H9 (cell line): ENCODE measurements around the gene TNFAIP2. TPM values are rescaled to one million over a fixed set of nuclear protein-coding genes. Genes with fewer than 3 reads are reported as not detected.

ENCODE experiments used
- DNase-seq: peaks from one replicate; pipeline ENCODE4 v3.0.0-alpha.2; 2017
- H2AFZ ChIP-seq: one replicate; pipeline ENCODE4 v1.6.1; 2013; ENCODE audit warnings: mild to moderate bottlenecking, low read length, control low read depth, moderate library complexity
- H2AK5ac ChIP-seq: 2 replicates; pipeline ENCODE4 v1.6.1; 2013; ENCODE audit warnings: low read length, control low read depth, mixed read lengths; ENCODE audit not compliant: insufficient read length
- H2BK120ac ChIP-seq: one replicate; pipeline ENCODE4 v1.6.1; 2013; ENCODE audit warnings: low read depth, mild to moderate bottlenecking, low read length, control low read depth, inconsistent platforms; ENCODE audit not compliant: poor library complexity, severe bottlenecking
- H2BK12ac ChIP-seq: 2 replicates; pipeline ENCODE4 v1.6.1; 2013; ENCODE audit warnings: low read length, control low read depth, mixed read lengths, low read depth; ENCODE audit not compliant: insufficient read length
- H2BK15ac ChIP-seq: 2 replicates; pipeline ENCODE4 v1.6.1; 2013; ENCODE audit warnings: low read depth, low read length, control low read depth
- H2BK20ac ChIP-seq: one replicate; pipeline ENCODE4 v1.6.1; 2013; ENCODE audit warnings: low read depth, mild to moderate bottlenecking, low read length, control low read depth, inconsistent platforms; ENCODE audit not compliant: poor library complexity, severe bottlenecking
- H2BK5ac ChIP-seq: 2 replicates; pipeline ENCODE4 v1.6.1; 2013; ENCODE audit warnings: low read length, control low read depth, mixed read lengths; ENCODE audit not compliant: insufficient read length
- H3K14ac ChIP-seq: 2 replicates; pipeline ENCODE4 v1.6.1; 2013; ENCODE audit warnings: low read length, control low read depth; ENCODE audit not compliant: insufficient read depth
- H3K18ac ChIP-seq: 2 replicates; pipeline ENCODE4 v1.6.1; 2013; ENCODE audit warnings: low read depth, mild to moderate bottlenecking, mixed read lengths, low read length, control low read depth; ENCODE audit not compliant: insufficient read length
- H3K23ac ChIP-seq: 2 replicates; pipeline ENCODE4 v1.6.1; 2013; ENCODE audit warnings: low read length, control low read depth, mixed read lengths, low read depth; ENCODE audit not compliant: insufficient read length
- H3K23me2 ChIP-seq: 2 replicates; pipeline ENCODE4 v1.6.1; 2013; ENCODE audit warnings: low read depth, mild to moderate bottlenecking, mixed read lengths, low read length, control low read depth; ENCODE audit not compliant: insufficient read length, poor library complexity, severe bottlenecking
- H3K27ac ChIP-seq: 2 replicates; pipeline ENCODE4 v1.5.1; 2013; ENCODE audit warnings: low read length, control low read depth, mixed read lengths, low read depth; ENCODE audit not compliant: insufficient read length
- H3K27me3 ChIP-seq: 2 replicates; pipeline ENCODE4 v1.6.1; 2013; ENCODE audit warnings: low read length, control low read depth, inconsistent platforms; ENCODE audit not compliant: insufficient read depth
- H3K4ac ChIP-seq: 2 replicates; pipeline ENCODE4 v1.6.1; 2013; ENCODE audit warnings: low read depth, mild to moderate bottlenecking, control low read depth, inconsistent platforms, low read length, moderate library complexity
- H3K4me1 ChIP-seq: 2 replicates; pipeline ENCODE4 v1.6.1; 2013; ENCODE audit warnings: low read length, control low read depth, inconsistent platforms; ENCODE audit not compliant: insufficient read depth
- H3K4me2 ChIP-seq: 2 replicates; pipeline ENCODE4 v1.6.1; 2013; ENCODE audit warnings: low read length, control low read depth, mixed read lengths; ENCODE audit not compliant: insufficient read length, insufficient read depth
- H3K56ac ChIP-seq: 2 replicates; pipeline ENCODE4 v1.6.1; 2013; ENCODE audit warnings: low read depth, mild to moderate bottlenecking, mixed read lengths, low read length, control low read depth; ENCODE audit not compliant: insufficient read length
- H3K79me1 ChIP-seq: 2 replicates; pipeline ENCODE4 v1.6.1; 2013; ENCODE audit warnings: low read depth, mild to moderate bottlenecking, moderate library complexity, low read length, control low read depth, inconsistent platforms; ENCODE audit not compliant: insufficient read depth, poor library complexity, severe bottlenecking
- H3K79me2 ChIP-seq: 2 replicates; pipeline ENCODE4 v1.6.1; 2013; ENCODE audit warnings: low read length, control low read depth, inconsistent platforms; ENCODE audit not compliant: insufficient read depth
- H3K9ac ChIP-seq: 2 replicates; pipeline ENCODE4 v1.6.1; 2013; ENCODE audit warnings: low read length, control low read depth, mixed read lengths; ENCODE audit not compliant: insufficient read length; ENCODE audit errors: extremely low read depth
- H3K9me3 ChIP-seq: one replicate; pipeline ENCODE4 v1.6.1; 2013; ENCODE audit warnings: low read depth, low read length, inconsistent platforms; ENCODE audit not compliant: control insufficient read depth
- H3T11ph ChIP-seq: one replicate; pipeline ENCODE4 v1.6.1; 2013; ENCODE audit warnings: mild to moderate bottlenecking, low read length, control low read depth, inconsistent platforms
- H4K20me1 ChIP-seq: one replicate; pipeline ENCODE4 v1.6.1; 2013; ENCODE audit not compliant: control insufficient read depth, insufficient read length, insufficient read depth
- H4K5ac ChIP-seq: 2 replicates; pipeline ENCODE4 v1.6.1; 2013; ENCODE audit warnings: low read depth, mild to moderate bottlenecking, mixed read lengths, low read length, control low read depth; ENCODE audit not compliant: insufficient read length
- H4K8ac ChIP-seq: replicated peaks from 2 replicates; pipeline ENCODE4 v1.6.1; 2013; ENCODE audit warnings: low read length, control low read depth, mixed read lengths, low read depth; ENCODE audit not compliant: insufficient read length
- H4K91ac ChIP-seq: 2 replicates; pipeline ENCODE4 v1.6.1; 2013; ENCODE audit warnings: low read depth, mild to moderate bottlenecking, moderate library complexity, mixed read lengths, low read length, control low read depth; ENCODE audit not compliant: insufficient read length
- H3K27ac Mint-ChIP-seq, 3 experiments: 2 replicates in 2 of 3; 3 replicates in 1 of 3; pipeline ENCODE4 v1.8.0; 2020 to 2021; ENCODE audit warnings: mixed read lengths in 3 of 3, mild to moderate bottlenecking in 1 of 3, moderate library complexity in 1 of 3
- H3K27me3 Mint-ChIP-seq: 2 replicates; pipeline ENCODE4 v1.8.0; 2021; ENCODE audit warnings: low read depth, mild to moderate bottlenecking, moderate library complexity, mixed read lengths
- H3K36me3 Mint-ChIP-seq, 3 experiments: 2 replicates in 2 of 3; 3 replicates in 1 of 3; pipeline ENCODE4 v1.8.0; 2020 to 2021; ENCODE audit warnings: low read depth in 3 of 3, mixed read lengths in 3 of 3; ENCODE audit not compliant: insufficient read depth in 1 of 3
- H3K4me1 Mint-ChIP-seq, 2 experiments: 2 replicates each; pipeline ENCODE4 v1.8.0; 2020; ENCODE audit warnings: mixed read lengths in 2 of 2
- H3K4me3 Mint-ChIP-seq, 2 experiments: 2 replicates in 1 of 2; 3 replicates in 1 of 2; pipeline ENCODE4 v1.8.0; 2020 to 2021; ENCODE audit warnings: mild to moderate bottlenecking in 2 of 2, mixed read lengths in 2 of 2, moderate library complexity in 1 of 2
- H3K9me3 Mint-ChIP-seq, 2 experiments: 2 replicates in 1 of 2; 3 replicates in 1 of 2; pipeline ENCODE4 v1.8.0; 2020; ENCODE audit warnings: mild to moderate bottlenecking in 2 of 2, mixed read lengths in 2 of 2, moderate library complexity in 1 of 2
- WGBS: extraction: QIAGEN DNeasy Blood & Tissue Kit; methylation state at CpG from one replicate; pipeline ENCODE4 v1.1.7; 2013; ENCODE audit warnings: missing lambda C conversion rate, low lambda C conversion rate, mixed read lengths; ENCODE audit not compliant: insufficient read length; ENCODE audit errors: extremely low coverage; 5-methylcytosine and 5-hydroxymethylcytosine counted together
- total RNA-seq: library from RNA; stranded (reverse); gene quantifications from 2 replicates; pipeline ENCODE4 v1.2.1, GENCODE V29; 2021
- TF ChIP-seq, protein P1 (sequence below): fragments of 200-600 bp; sonication (generic); conservative IDR thresholded peaks from 3 replicates; pipeline ENCODE4 v1.8.0; 2021; ENCODE audit warnings: antibody characterized with exemption, mild to moderate bottlenecking

TNFAIP2 gene
- total RNA-seq, 1 experiment from 2014 or later, result 29.3 TPM

DNA sequence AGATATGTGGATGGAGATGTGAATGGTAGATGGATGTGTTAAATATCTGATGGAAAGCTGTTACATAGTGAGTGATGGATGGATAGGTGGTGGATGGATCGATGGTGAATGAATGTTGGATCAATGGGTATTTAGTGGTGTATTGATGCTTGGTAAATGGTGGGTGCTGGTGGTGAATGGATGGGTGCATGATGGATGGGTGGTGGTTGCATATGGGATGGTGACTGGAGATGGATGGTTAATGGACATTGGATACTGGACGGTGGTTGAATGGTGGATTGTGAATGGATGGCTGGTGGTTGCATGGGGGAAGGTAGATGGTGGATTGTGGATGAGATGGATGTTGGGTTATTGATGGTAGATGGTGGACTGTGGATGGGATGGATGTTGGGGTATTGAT lies 41.3 kb upstream of the TNFAIP2 start:
- DNase-seq, result no peak
- Mint-ChIP-seq H3K9me3 (no peaks in the 10 kb centered on the region), H3K36me3 (no peaks in the 10 kb centered on the region), H3K4me3 (no peak overlapping the region), H3K4me1 (peaks cover 2 to 5% of the 10 kb centered on the region in 2 experiments; a peak in 2 of 4 replicates), H3K27me3 (peaks cover 12% of the 10 kb centered on the region), H3K27ac (no peak overlapping the region)
- no peak overlapping the region for H3K4ac ChIP-seq
- H4K8ac ChIP-seq, result no peak overlapping the region
- 100% methylated on average over 1 of the region's 2 CpGs for WGBS
- H4K20me1 ChIP-seq, result no peaks in the 10 kb centered on the region
- H3K27me3 ChIP-seq, result peaks cover 1% of the 10 kb centered on the region; the same call in 1 of the 2 replicates
- H3K18ac ChIP-seq, result no peak overlapping the region
- H4K91ac ChIP-seq, result no peak overlapping the region
- H3K27ac ChIP-seq, result no peak overlapping the region
- no peak overlapping the region for H2AFZ ChIP-seq
- H2BK120ac ChIP-seq, result no peak overlapping the region
- no peak overlapping the region for H3K23ac ChIP-seq
- H3K9me3 ChIP-seq, result no peaks in the 10 kb centered on the region
- H4K5ac ChIP-seq, result no peak overlapping the region
- no peak overlapping the region for H3K56ac ChIP-seq
- H3K79me2 ChIP-seq, result no peaks in the 10 kb centered on the region
- no peak overlapping the region for H2BK20ac ChIP-seq
- H3K14ac ChIP-seq, result no peak overlapping the region
- TF ChIP-seq, protein P1, sequence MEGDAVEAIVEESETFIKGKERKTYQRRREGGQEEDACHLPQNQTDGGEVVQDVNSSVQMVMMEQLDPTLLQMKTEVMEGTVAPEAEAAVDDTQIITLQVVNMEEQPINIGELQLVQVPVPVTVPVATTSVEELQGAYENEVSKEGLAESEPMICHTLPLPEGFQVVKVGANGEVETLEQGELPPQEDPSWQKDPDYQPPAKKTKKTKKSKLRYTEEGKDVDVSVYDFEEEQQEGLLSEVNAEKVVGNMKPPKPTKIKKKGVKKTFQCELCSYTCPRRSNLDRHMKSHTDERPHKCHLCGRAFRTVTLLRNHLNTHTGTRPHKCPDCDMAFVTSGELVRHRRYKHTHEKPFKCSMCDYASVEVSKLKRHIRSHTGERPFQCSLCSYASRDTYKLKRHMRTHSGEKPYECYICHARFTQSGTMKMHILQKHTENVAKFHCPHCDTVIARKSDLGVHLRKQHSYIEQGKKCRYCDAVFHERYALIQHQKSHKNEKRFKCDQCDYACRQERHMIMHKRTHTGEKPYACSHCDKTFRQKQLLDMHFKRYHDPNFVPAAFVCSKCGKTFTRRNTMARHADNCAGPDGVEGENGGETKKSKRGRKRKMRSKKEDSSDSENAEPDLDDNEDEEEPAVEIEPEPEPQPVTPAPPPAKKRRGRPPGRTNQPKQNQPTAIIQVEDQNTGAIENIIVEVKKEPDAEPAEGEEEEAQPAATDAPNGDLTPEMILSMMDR, result no peak
- H2BK5ac ChIP-seq, result no peak overlapping the region
- H3K9ac ChIP-seq, result no peak overlapping the region
- H2BK12ac ChIP-seq, result no peak overlapping the region
- H3K79me1 ChIP-seq, result no peaks in the 10 kb centered on the region
- no peaks in the 10 kb centered on the region for H3K4me1 ChIP-seq
- no peaks in the 10 kb centered on the region for H3K23me2 ChIP-seq
- no peak overlapping the region for H3T11ph ChIP-seq
- no peak overlapping the region for H2AK5ac ChIP-seq
- no peak overlapping the region for H3K4me2 ChIP-seq
- no peak overlapping the region for H2BK15ac ChIP-seq
